ENCODE results near the gene ONECUT1.

GRCh38 chr15:52738311-52738710 lies 51.8 kb downstream of the ONECUT1 start:
- TF ChIP-seq CTCF (IDR thresholded peaks at IDR 0.05) (no peak), POLR2AphosphoS5 (IDR thresholded peaks at IDR 0.05) (no peak)

All from esophagus muscularis mucosa (tissue), 3 donors.